Liver (tissue), 9 donors: ENCODE results near the gene SMYD1. TPM values are rescaled to one million over a fixed set of nuclear protein-coding genes. Genes with fewer than 3 reads are reported as not detected.

Experiments used
- DNase-seq: peaks from one replicate; pipeline ENCODE4 v3.0.0-alpha.2; 2017; ENCODE audit warnings: low spot score
- H3K27ac ChIP-seq, 2 donors: one replicate each; pipeline ENCODE4 v1.7.0; 2013; ENCODE audit warnings: inconsistent platforms in 2 of 2, low read length in 2 of 2, control low read depth in 1 of 2, low read depth in 1 of 2, mild to moderate bottlenecking in 1 of 2
- H3K27me3 ChIP-seq, 4 donors: one replicate each; pipeline versions ENCODE4 v1.6.1 to v1.7.0; 2013; ENCODE audit warnings: low read length in 3 of 4, inconsistent platforms in 1 of 4, mild to moderate bottlenecking in 1 of 4, moderate library complexity in 1 of 4; ENCODE audit not compliant: control insufficient read depth in 4 of 4, insufficient read depth in 4 of 4
- H3K36me3 ChIP-seq, 4 donors: one replicate each; pipeline versions ENCODE4 v1.6.1 to v1.7.0; 2013; ENCODE audit warnings: low read length in 3 of 4, mild to moderate bottlenecking in 3 of 4, low read depth in 1 of 4, moderate library complexity in 1 of 4; ENCODE audit not compliant: control insufficient read depth in 4 of 4, insufficient read depth in 3 of 4
- H3K4me1 ChIP-seq, 4 donors: one replicate each; pipeline versions ENCODE4 v1.6.1 to v1.7.0; 2013; ENCODE audit warnings: low read length in 3 of 4, mild to moderate bottlenecking in 3 of 4, moderate library complexity in 1 of 4; ENCODE audit not compliant: control insufficient read depth in 4 of 4, insufficient read depth in 4 of 4
- H3K4me3 ChIP-seq, 3 donors: one replicate each; pipeline versions ENCODE4 v1.6.1 to v1.7.0; 2013; ENCODE audit warnings: low read length in 3 of 3, control low read depth in 1 of 3, low read depth in 1 of 3, mild to moderate bottlenecking in 1 of 3
- H3K9ac ChIP-seq, 2 donors: one replicate each; pipeline ENCODE4 v1.7.0; 2013; ENCODE audit warnings: low read length in 2 of 2, mild to moderate bottlenecking in 2 of 2, moderate library complexity in 2 of 2, control low read depth in 1 of 2, low read depth in 1 of 2
- H3K9me3 ChIP-seq, 4 donors: one replicate each; pipeline versions ENCODE4 v1.6.1 to v1.7.0; 2013; ENCODE audit warnings: low read length in 3 of 4; ENCODE audit not compliant: control insufficient read depth in 4 of 4
- EGR1 ChIP-seq, 2 donors: IDR thresholded peaks; 2 replicates each; pipeline ENCODE4 v1.6.1; 2016 to 2018; ENCODE audit warnings: antibody characterized with exemption in 2 of 2, low read depth in 2 of 2
- FOXA1 ChIP-seq: IDR thresholded peaks from 2 replicates; pipeline ENCODE4 v1.6.1; 2016; ENCODE audit warnings: antibody characterized with exemption
- FOXA2 ChIP-seq: IDR thresholded peaks from 2 replicates; pipeline ENCODE4 v1.6.1; 2016; ENCODE audit warnings: antibody characterized with exemption
- GABPA ChIP-seq, 2 donors: IDR thresholded peaks in 1 of 2; conservative IDR thresholded peaks in 1 of 2; 2 replicates each; pipeline ENCODE4 v1.6.1; 2016; ENCODE audit warnings: antibody characterized with exemption in 2 of 2, mild to moderate bottlenecking in 1 of 2, moderate library complexity in 1 of 2
- HNF4A ChIP-seq, 2 donors: conservative IDR thresholded peaks; 2 replicates each; pipeline ENCODE4 v1.6.1; 2016; ENCODE audit warnings: antibody characterized with exemption in 2 of 2, mild to moderate bottlenecking in 2 of 2
- HNF4G ChIP-seq: IDR thresholded peaks from 2 replicates; pipeline ENCODE4 v1.6.1; 2016; ENCODE audit warnings: antibody characterized with exemption
- JUND ChIP-seq, 2 donors: IDR thresholded peaks; 2 replicates each; pipeline ENCODE4 v1.6.1; 2016; ENCODE audit warnings: antibody characterized with exemption in 2 of 2
- NR2F2 ChIP-seq: IDR thresholded peaks from 2 replicates; pipeline ENCODE4 v1.6.1; 2016; ENCODE audit warnings: antibody characterized with exemption
- RAD21 ChIP-seq, 2 donors: IDR thresholded peaks; 2 replicates each; pipeline ENCODE4 v1.6.1; 2016; ENCODE audit warnings: antibody characterized with exemption in 2 of 2, mild to moderate bottlenecking in 2 of 2
- RXRA ChIP-seq, 2 donors: IDR thresholded peaks; 2 replicates each; pipeline ENCODE4 v1.6.1; 2017 to 2018; ENCODE audit warnings: antibody characterized with exemption in 2 of 2, mild to moderate bottlenecking in 1 of 2
- SP1 ChIP-seq: IDR thresholded peaks from 2 replicates; pipeline ENCODE4 v1.6.1; 2018; ENCODE audit warnings: antibody characterized with exemption, mild to moderate bottlenecking
- TAF1 ChIP-seq: conservative IDR thresholded peaks from 2 replicates; pipeline ENCODE4 v1.6.1; 2016; ENCODE audit warnings: antibody characterized with exemption, mild to moderate bottlenecking
- YY1 ChIP-seq: IDR thresholded peaks from 2 replicates; pipeline ENCODE4 v1.6.1; 2016; ENCODE audit warnings: antibody characterized with exemption, mild to moderate bottlenecking
- WGBS: extraction: QIAGEN DNeasy Blood & Tissue Kit; methylation state at CpG from one replicate; pipeline ENCODE4 v1.1.7; 2013; 5-methylcytosine and 5-hydroxymethylcytosine counted together
- polyA plus RNA-seq, 2 donors: library from polyadenylated mRNA; stranded (reverse) in 1 of 2; unstranded in 1 of 2; fragments of 200-250 nt in 1 of 2; fragments of >200 nt in 1 of 2; fragmentation: Nextera tagmentation in 1 of 2; extraction: Ambion mirVana in 1 of 2; gene quantifications; one replicate each; pipeline versions ENCODE4 v1.2.1 to v1.2.3, GENCODE V29; 2013 to 2015
- total RNA-seq, 2 donors: library from RNA; depleted of rRNA; stranded (reverse); fragments of >200 nt; gene quantifications; one replicate each; pipeline ENCODE4 v1.2.3, GENCODE V29; 2014
- TF ChIP-seq, protein P1 (sequence below): IDR thresholded peaks from 2 replicates; pipeline ENCODE4 v1.6.1; 2016; ENCODE audit warnings: antibody characterized with exemption
- TF ChIP-seq, protein P2 (sequence below): IDR thresholded peaks from 2 replicates; pipeline ENCODE4 v1.6.1; 2016; ENCODE audit warnings: antibody characterized with exemption, mild to moderate bottlenecking
- TF ChIP-seq, protein P3 (sequence below): IDR thresholded peaks from 2 replicates; pipeline ENCODE4 v1.6.1; 2016; ENCODE audit warnings: antibody characterized with exemption
- TF ChIP-seq, protein P4 (sequence below): IDR thresholded peaks from 2 replicates; pipeline ENCODE4 v1.6.1; 2016; ENCODE audit warnings: antibody characterized with exemption
- TF ChIP-seq, protein P5 (sequence below): fragments of 150-350 bp; IDR thresholded peaks from 2 replicates; pipeline ENCODE4 v1.5.1; 2017; ENCODE audit warnings: improper control_type of control experiment, low read depth, low read length; ENCODE audit not compliant: missing input control
- donor health status: healthy.
- donor health status: healthy.
- donor health status: healthy.
- donor health status: healthy.
- donor health status: healthy.

SMYD1 gene
- total and polyA plus RNA-seq, 4 donors = not detected

DNA sequence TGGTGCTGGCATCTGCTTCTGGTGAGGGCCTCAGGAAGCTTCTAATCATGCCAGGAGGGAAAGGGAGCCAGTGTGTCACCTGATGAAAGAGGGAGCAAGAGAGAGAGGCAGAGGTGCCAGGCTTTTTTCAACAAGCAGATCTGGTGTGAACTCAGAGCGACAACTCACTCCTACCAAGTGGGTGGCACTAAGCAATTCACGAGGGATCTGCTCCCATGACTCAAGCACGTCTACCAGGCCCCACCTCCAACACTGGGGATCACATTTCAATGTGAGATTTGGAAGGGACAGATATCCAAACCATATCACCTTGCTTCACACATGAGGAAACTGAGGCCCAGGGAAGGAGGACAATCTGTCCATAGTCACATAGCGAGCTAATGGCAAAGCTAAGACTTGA lies 41.2 kb downstream of the SMYD1 start:
- no peaks in the 10 kb centered on the region for H3K36me3 ChIP-seq
- no peak overlapping the region for H3K9ac ChIP-seq
- TF ChIP-seq EGR1 (IDR thresholded peaks at IDR 0.05; ENCODE audit: low read depth in 2 of 2) = no peak
- no peak for TF ChIP-seq SP1
- TF ChIP-seq HNF4A (conservative IDR thresholded peaks at IDR 0.05) = no peak
- TF ChIP-seq, protein P1, sequence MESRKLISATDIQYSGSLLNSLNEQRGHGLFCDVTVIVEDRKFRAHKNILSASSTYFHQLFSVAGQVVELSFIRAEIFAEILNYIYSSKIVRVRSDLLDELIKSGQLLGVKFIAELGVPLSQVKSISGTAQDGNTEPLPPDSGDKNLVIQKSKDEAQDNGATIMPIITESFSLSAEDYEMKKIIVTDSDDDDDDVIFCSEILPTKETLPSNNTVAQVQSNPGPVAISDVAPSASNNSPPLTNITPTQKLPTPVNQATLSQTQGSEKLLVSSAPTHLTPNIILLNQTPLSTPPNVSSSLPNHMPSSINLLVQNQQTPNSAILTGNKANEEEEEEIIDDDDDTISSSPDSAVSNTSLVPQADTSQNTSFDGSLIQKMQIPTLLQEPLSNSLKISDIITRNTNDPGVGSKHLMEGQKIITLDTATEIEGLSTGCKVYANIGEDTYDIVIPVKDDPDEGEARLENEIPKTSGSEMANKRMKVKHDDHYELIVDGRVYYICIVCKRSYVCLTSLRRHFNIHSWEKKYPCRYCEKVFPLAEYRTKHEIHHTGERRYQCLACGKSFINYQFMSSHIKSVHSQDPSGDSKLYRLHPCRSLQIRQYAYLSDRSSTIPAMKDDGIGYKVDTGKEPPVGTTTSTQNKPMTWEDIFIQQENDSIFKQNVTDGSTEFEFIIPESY = no peak
- no peak for TF ChIP-seq RXRA (IDR thresholded peaks at IDR 0.05)
- TF ChIP-seq GABPA (IDR thresholded peaks at IDR 0.05 in 1 of 2, conservative IDR thresholded peaks at IDR 0.05 in 1 of 2) = no peak
- no peak for TF ChIP-seq HNF4G
- TF ChIP-seq, protein P2, sequence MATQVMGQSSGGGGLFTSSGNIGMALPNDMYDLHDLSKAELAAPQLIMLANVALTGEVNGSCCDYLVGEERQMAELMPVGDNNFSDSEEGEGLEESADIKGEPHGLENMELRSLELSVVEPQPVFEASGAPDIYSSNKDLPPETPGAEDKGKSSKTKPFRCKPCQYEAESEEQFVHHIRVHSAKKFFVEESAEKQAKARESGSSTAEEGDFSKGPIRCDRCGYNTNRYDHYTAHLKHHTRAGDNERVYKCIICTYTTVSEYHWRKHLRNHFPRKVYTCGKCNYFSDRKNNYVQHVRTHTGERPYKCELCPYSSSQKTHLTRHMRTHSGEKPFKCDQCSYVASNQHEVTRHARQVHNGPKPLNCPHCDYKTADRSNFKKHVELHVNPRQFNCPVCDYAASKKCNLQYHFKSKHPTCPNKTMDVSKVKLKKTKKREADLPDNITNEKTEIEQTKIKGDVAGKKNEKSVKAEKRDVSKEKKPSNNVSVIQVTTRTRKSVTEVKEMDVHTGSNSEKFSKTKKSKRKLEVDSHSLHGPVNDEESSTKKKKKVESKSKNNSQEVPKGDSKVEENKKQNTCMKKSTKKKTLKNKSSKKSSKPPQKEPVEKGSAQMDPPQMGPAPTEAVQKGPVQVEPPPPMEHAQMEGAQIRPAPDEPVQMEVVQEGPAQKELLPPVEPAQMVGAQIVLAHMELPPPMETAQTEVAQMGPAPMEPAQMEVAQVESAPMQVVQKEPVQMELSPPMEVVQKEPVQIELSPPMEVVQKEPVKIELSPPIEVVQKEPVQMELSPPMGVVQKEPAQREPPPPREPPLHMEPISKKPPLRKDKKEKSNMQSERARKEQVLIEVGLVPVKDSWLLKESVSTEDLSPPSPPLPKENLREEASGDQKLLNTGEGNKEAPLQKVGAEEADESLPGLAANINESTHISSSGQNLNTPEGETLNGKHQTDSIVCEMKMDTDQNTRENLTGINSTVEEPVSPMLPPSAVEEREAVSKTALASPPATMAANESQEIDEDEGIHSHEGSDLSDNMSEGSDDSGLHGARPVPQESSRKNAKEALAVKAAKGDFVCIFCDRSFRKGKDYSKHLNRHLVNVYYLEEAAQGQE = no peak
- H3K4me1 ChIP-seq = no peaks in the 10 kb centered on the region
- H3K9me3 ChIP-seq = no peaks in the 10 kb centered on the region
- no peaks in the 10 kb centered on the region for H3K27me3 ChIP-seq
- no peak overlapping the region for H3K4me3 ChIP-seq
- WGBS = 89% methylated on average over 4 of the region's 4 CpGs
- no peak overlapping the region for H3K27ac ChIP-seq
- no peak for DNase-seq

DNA sequence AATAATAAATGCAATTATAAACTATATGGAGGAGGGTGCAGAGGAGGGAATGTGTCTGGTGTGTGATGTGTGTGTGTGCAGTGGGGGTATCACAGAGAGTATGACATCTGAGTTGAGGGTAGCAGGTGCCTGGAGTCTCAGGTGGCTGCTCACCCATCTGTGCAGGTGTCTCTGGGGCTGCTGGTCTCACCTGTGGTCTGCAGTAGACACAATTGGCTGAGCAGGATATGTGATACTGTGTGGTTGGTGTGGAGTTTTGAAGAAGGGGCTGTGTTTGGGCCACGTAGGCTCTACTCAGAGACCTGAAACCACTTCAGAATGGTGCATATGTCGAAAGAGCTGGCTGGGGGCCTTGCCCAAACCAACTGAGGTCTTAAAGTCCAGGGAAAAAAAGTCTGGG lies 43.2 kb downstream of the SMYD1 start:
- DNase-seq = no peak
- Histone ChIP-seq H3K4me1 (no peaks in the 10 kb centered on the region), H3K4me3 (no peak overlapping the region), H3K27ac (no peak overlapping the region), H3K36me3 (no peaks in the 10 kb centered on the region), H3K9ac (no peak overlapping the region), H3K9me3 (no peaks in the 10 kb centered on the region), H3K27me3 (no peaks in the 10 kb centered on the region)
- WGBS = 82% methylated on average over 2 of the region's 2 CpGs
- no peak for TF ChIP-seq TAF1
- TF ChIP-seq, protein P3, sequence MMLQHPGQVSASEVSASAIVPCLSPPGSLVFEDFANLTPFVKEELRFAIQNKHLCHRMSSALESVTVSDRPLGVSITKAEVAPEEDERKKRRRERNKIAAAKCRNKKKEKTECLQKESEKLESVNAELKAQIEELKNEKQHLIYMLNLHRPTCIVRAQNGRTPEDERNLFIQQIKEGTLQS = no peak
- no peak for TF ChIP-seq HNF4G
- no peak for TF ChIP-seq RAD21 (IDR thresholded peaks at IDR 0.05)
- TF ChIP-seq GABPA (IDR thresholded peaks at IDR 0.05 in 1 of 2, conservative IDR thresholded peaks at IDR 0.05 in 1 of 2) = no peak
- no peak for TF ChIP-seq NR2F2
- TF ChIP-seq YY1 = no peak
- TF ChIP-seq FOXA1 = no peak
- no peak for TF ChIP-seq EGR1 (IDR thresholded peaks at IDR 0.05; ENCODE audit: low read depth in 2 of 2)
- TF ChIP-seq, protein P2 = no peak
- no peak for TF ChIP-seq JUND (IDR thresholded peaks at IDR 0.05)
- TF ChIP-seq, protein P4, sequence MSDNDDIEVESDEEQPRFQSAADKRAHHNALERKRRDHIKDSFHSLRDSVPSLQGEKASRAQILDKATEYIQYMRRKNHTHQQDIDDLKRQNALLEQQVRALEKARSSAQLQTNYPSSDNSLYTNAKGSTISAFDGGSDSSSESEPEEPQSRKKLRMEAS = no peak
- TF ChIP-seq SP1 = no peak
- TF ChIP-seq RXRA (IDR thresholded peaks at IDR 0.05) = no peak
- TF ChIP-seq FOXA2 = no peak
- TF ChIP-seq, protein P1 = no peak
- TF ChIP-seq, protein P5, sequence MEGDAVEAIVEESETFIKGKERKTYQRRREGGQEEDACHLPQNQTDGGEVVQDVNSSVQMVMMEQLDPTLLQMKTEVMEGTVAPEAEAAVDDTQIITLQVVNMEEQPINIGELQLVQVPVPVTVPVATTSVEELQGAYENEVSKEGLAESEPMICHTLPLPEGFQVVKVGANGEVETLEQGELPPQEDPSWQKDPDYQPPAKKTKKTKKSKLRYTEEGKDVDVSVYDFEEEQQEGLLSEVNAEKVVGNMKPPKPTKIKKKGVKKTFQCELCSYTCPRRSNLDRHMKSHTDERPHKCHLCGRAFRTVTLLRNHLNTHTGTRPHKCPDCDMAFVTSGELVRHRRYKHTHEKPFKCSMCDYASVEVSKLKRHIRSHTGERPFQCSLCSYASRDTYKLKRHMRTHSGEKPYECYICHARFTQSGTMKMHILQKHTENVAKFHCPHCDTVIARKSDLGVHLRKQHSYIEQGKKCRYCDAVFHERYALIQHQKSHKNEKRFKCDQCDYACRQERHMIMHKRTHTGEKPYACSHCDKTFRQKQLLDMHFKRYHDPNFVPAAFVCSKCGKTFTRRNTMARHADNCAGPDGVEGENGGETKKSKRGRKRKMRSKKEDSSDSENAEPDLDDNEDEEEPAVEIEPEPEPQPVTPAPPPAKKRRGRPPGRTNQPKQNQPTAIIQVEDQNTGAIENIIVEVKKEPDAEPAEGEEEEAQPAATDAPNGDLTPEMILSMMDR = no peak
- TF ChIP-seq HNF4A (conservative IDR thresholded peaks at IDR 0.05) = no peak
